H1 (cell line): ENCODE data around the gene CKAP5. TPM values are rescaled to one million over a fixed set of nuclear protein-coding genes. Genes with fewer than 3 reads are reported as not detected.

ENCODE experiments used
- BACH1 ChIP-seq: IDR thresholded peaks from 2 replicates; pipeline ENCODE4 v1.6.1; 2012; ENCODE audit warnings: low read length, improper control_type of control experiment
- RFX5 ChIP-seq: IDR thresholded peaks from 2 replicates; pipeline ENCODE4 v1.6.1; 2011; ENCODE audit warnings: low read depth, low read length, improper control_type of control experiment, borderline replicate concordance
- SIX5 ChIP-seq: IDR thresholded peaks from 2 replicates; pipeline ENCODE4 v1.6.1; 2011; ENCODE audit warnings: mild to moderate bottlenecking, low read depth, low read length
- polyA plus RNA-seq, 7 experiments: library from polyadenylated mRNA; depleted of rRNA in 3 of 7; stranded (reverse) in 5 of 7; unstranded in 2 of 7; fragments of >200 nt in 5 of 7; fragments of 200-250 nt in 2 of 7; gene quantifications; 1 replicate in 5 of 7; 2 replicates in 1 of 7; 4 replicates in 1 of 7; pipeline versions ENCODE4 v1.2.1 to v1.2.3, GENCODE V29; 2011 to 2013; ENCODE audit warnings: missing spikeins in 2 of 7, mixed read lengths in 2 of 7
- total RNA-seq: library from RNA; stranded (reverse); fragmentation: NEBNext Ultra II Directional; extraction: Animal tissue kit (Norgen Biotek cat#: 25700); gene quantifications from 2 replicates; pipeline ENCODE4 v1.2.1, GENCODE V29; 2021
- TF ChIP-seq, protein P1 (sequence below): IDR thresholded peaks from 2 replicates; pipeline ENCODE4 v1.6.1; 2011; ENCODE audit warnings: low read depth, mild to moderate bottlenecking, low read length; ENCODE audit not compliant: insufficient read depth

The CKAP5 gene
- total and polyA plus RNA-seq, 2 of the 8 experiments (the other 6 are each of a cell fraction or from before 2014, with no cell fraction given) = 64.8 to 185 TPM

DNA sequence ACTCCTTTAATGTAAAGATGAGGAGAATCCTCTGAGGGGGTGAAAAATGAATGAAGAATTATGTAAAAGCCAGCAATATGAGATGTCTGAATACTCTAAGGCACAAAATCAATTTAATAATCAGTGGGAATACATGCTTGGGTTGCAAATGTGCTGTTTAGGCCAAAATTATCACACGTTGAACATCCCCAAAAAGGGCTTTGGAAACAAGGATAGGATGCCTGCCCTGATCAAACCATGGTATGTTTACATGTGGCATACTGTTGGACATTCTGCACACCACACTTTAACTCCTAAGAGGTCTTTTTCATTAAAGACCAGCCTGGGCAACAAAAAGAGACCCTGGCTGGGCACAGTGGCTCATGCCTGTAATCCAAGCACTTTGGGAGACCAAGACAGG lies 100.8 kb downstream of the CKAP5 start (continued):
- TF ChIP-seq SIX5 (no peak), BACH1 (no peak), RFX5 (no peak)
- TF ChIP-seq, protein P1, sequence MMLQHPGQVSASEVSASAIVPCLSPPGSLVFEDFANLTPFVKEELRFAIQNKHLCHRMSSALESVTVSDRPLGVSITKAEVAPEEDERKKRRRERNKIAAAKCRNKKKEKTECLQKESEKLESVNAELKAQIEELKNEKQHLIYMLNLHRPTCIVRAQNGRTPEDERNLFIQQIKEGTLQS = no peak
